Pulmonary artery endothelial cell (primary cell): ENCODE results near the gene UBR3. TPM values are rescaled to one million over a fixed set of nuclear protein-coding genes. Genes with fewer than 3 reads are reported as not detected.
"Not testable (repeated sequence)": the region's sequence is repeated elsewhere in the genome, so short reads cannot be mapped to it uniquely, and the experiment has no call there.

Experiments
- DNase-seq: peaks from one replicate; pipeline ENCODE4 v3.0.0-alpha.2; 2011; ENCODE audit warnings: low read depth, low spot score
- total RNA-seq: library from RNA; depleted of rRNA; stranded (reverse); fragments of >200 nt; gene quantifications from 2 replicates; pipeline ENCODE4 v1.2.3, GENCODE V29; 2014

UBR3 gene
- total RNA-seq, 1 donor from 2014 or later = 30.4 TPM

GRCh38 chr2:169933124-169933711, 106.0 kb downstream of the UBR3 start:
- DNase-seq = peak; percentile 30

GRCh38 chr2:169936652-169937051, 109.4 kb downstream of the UBR3 start:
- DNase-seq = not testable (repeated sequence)

- no peak for DNase-seq
Measured at GRCh38 chr2:169945515-169945914, 118.3 kb downstream of the UBR3 start.

GRCh38 chr2:169946092-169946491, 118.8 kb downstream of the UBR3 start:
- DNase-seq = no peak

GRCh38 chr2:169946546-169946945, 119.3 kb downstream of the UBR3 start:
- DNase-seq = no peak

- no peak for DNase-seq
Measured at GRCh38 chr2:169955940-169956339, 128.7 kb downstream of the UBR3 start.

GRCh38 chr2:169957219-169957618, 130.0 kb downstream of the UBR3 start:
- not testable (repeated sequence) for DNase-seq

GRCh38 chr2:169961911-169962310, 134.7 kb downstream of the UBR3 start:
- no peak for DNase-seq

- DNase-seq = no peak
Measured at GRCh38 chr2:169963786-169964185, 136.5 kb downstream of the UBR3 start.

GRCh38 chr2:169964740-169965139, 137.5 kb downstream of the UBR3 start:
- DNase-seq = no peak

GRCh38 chr2:169965495-169965894, 138.2 kb downstream of the UBR3 start:
- no peak for DNase-seq

- no peak for DNase-seq
Measured at GRCh38 chr2:169966454-169966853, 139.2 kb downstream of the UBR3 start.

GRCh38 chr2:169968743-169969142, 141.5 kb downstream of the UBR3 start:
- no peak for DNase-seq

GRCh38 chr2:169975221-169975620, 148.0 kb downstream of the UBR3 start:
- DNase-seq = no peak

- no peak for DNase-seq
Measured at GRCh38 chr2:169976335-169976851, 149.1 kb downstream of the UBR3 start.

GRCh38 chr2:169977530-169977929, 150.3 kb downstream of the UBR3 start:
- no peak for DNase-seq

GRCh38 chr2:169978402-169979017, 151.3 kb downstream of the UBR3 start:
- DNase-seq = no peak

- no peak for DNase-seq
Measured at GRCh38 chr2:169979025-169979424, 151.8 kb downstream of the UBR3 start.

GRCh38 chr2:169980001-169980400, 152.7 kb downstream of the UBR3 start:
- no peak for DNase-seq

GRCh38 chr2:169980643-169981042, 153.4 kb downstream of the UBR3 start:
- no peak for DNase-seq

- no peak for DNase-seq
Measured at GRCh38 chr2:169982929-169983328, 155.7 kb downstream of the UBR3 start.

GRCh38 chr2:169983506-169983905, 156.3 kb downstream of the UBR3 start:
- no peak for DNase-seq

- DNase-seq = no peak
Measured at GRCh38 chr2:169984145-169984544, 156.9 kb downstream of the UBR3 start.
